HepG2 (cell line): ENCODE data around the gene TBXAS1. TPM values are rescaled to one million over a fixed set of nuclear protein-coding genes. Genes with fewer than 3 reads are reported as not detected.

Experiments
- ATAC-seq: fragments of 200-7000 bp; cut with Tn5 transposase; 3 replicates; pipeline ENCODE4 v1.9.1; 2020; ENCODE audit warnings: mild to moderate bottlenecking, moderate library complexity
- BruUV-seq: library from RNA; stranded (reverse); fragments of 400-500 nt; replicated peaks from 2 replicates; lab custom pipeline; 2021; lab: Mats Ljungman, UMichigan
- CTCF ChIA-PET: fragments of 300-600 bp; formaldehyde crosslinking; extraction: SDS; loops from one replicate; lab custom pipeline; 2021; ENCODE audit warnings: low total read pairs, inconsistent platforms, low intra/inter-chr PET ratio; lab: Yijun Ruan, JAX
- POLR2A ChIA-PET: fragments of 350-600 bp; sonication (Branson Sonifier 250); formaldehyde crosslinking; loops from one replicate; lab custom pipeline; 2020; ENCODE audit warnings: antibody characterized with exemption, inconsistent platforms; lab: Yijun Ruan, JAX
- DNase-seq: peaks from one replicate; pipeline ENCODE4 v3.0.0-alpha.2; 2015; ENCODE audit warnings: low spot score
- FAIRE-seq: peaks from 3 replicates; lab custom pipeline; 2011; peaks lifted over from hg19 to GRCh38; lab: Jason Lieb, UNC
- H2AFZ ChIP-seq: one replicate; pipeline ENCODE4 v1.6.1; 2011; ENCODE audit warnings: low read length, inconsistent platforms
- H3K27ac ChIP-seq: fragments of 300-600 bp; 3 replicates; pipeline ENCODE4 v1.8.0; 2011; ENCODE audit warnings: mixed run types, mild to moderate bottlenecking, mixed read lengths, low read length, inconsistent platforms; ENCODE audit not compliant: insufficient read depth; ENCODE audit errors: extremely low read length
- H3K27me3 ChIP-seq, 2 experiments: fragments of 200-600 bp in 1 of 2; 2 replicates in 1 of 2; 3 replicates in 1 of 2; pipeline versions ENCODE4 v1.6.0 to v1.8.0; 2011; ENCODE audit warnings: low read length in 2 of 2, mild to moderate bottlenecking in 2 of 2, moderate library complexity in 2 of 2, inconsistent platforms in 1 of 2; ENCODE audit not compliant: insufficient read depth in 2 of 2, control insufficient read depth in 1 of 2
- H3K36me3 ChIP-seq, 2 experiments: fragments of 200-600 bp in 1 of 2; replicated peaks in 1 of 2; 2 replicates in 1 of 2; 3 replicates in 1 of 2; pipeline versions ENCODE4 v1.5.1 to v1.8.0; 2011; ENCODE audit warnings: low read length in 2 of 2, inconsistent platforms in 1 of 2; ENCODE audit not compliant: insufficient read depth in 2 of 2, control insufficient read depth in 1 of 2
- H3K4me1 ChIP-seq: 2 replicates; pipeline ENCODE4 v1.5.1; 2012; ENCODE audit warnings: low read length, inconsistent platforms; ENCODE audit not compliant: insufficient read depth
- H3K4me2 ChIP-seq: 2 replicates; pipeline ENCODE4 v1.6.0; 2011; ENCODE audit warnings: low read depth, low read length, inconsistent platforms
- H3K4me3 ChIP-seq, 3 experiments: fragments of 200-600 bp in 1 of 3; sonication (generic), shearing (Covaris generic) in 1 of 3; replicated peaks in 1 of 3; 2 replicates each; pipeline ENCODE4 v1.5.1; 2011 to 2016; ENCODE audit warnings: low read length in 3 of 3, inconsistent platforms in 2 of 3, low read depth in 2 of 3, mild to moderate bottlenecking in 2 of 3, control low read depth in 1 of 3, mixed read lengths in 1 of 3; ENCODE audit not compliant: insufficient read depth in 1 of 3
- H3K79me2 ChIP-seq: one replicate; pipeline ENCODE4 v1.6.1; 2011; ENCODE audit warnings: low read length, inconsistent platforms; ENCODE audit not compliant: insufficient read depth
- H3K9ac ChIP-seq: 2 replicates; pipeline ENCODE4 v1.6.0; 2011; ENCODE audit warnings: mild to moderate bottlenecking, low read depth, low read length, inconsistent platforms; ENCODE audit not compliant: insufficient read depth
- H3K9me3 ChIP-seq: 2 replicates; pipeline ENCODE4 v1.5.1; 2012; ENCODE audit warnings: mild to moderate bottlenecking, low read length
- H4K20me1 ChIP-seq: 2 replicates; pipeline ENCODE4 v1.6.0; 2011; ENCODE audit warnings: inconsistent platforms, mild to moderate bottlenecking, low read length, moderate library complexity; ENCODE audit not compliant: insufficient read depth
- ELF3 ChIP-seq: IDR thresholded peaks from 2 replicates; pipeline ENCODE4 v1.6.1; 2016; ENCODE audit warnings: missing genetic modification reagents, missing compliant biosample characterization
- NFE2L2 ChIP-seq: fragments of 150-350 bp; IDR thresholded peaks from 2 replicates; pipeline ENCODE4 v1.6.1; 2014; ENCODE audit warnings: low read length
- NR2F1 ChIP-seq, 2 experiments: fragments of 450-650 bp in 1 of 2; formaldehyde crosslinking in 1 of 2; IDR thresholded peaks; 2 replicates each; pipeline versions ENCODE4 v1.5.0 to v1.6.1; 2016 to 2020; ENCODE audit warnings: mild to moderate bottlenecking in 1 of 2, missing compliant biosample characterization in 1 of 2, missing genetic modification reagents in 1 of 2, moderate library complexity in 1 of 2
- STAT5B ChIP-seq: sonication (generic); formaldehyde crosslinking; IDR thresholded peaks from 2 replicates; pipeline ENCODE4 v1.4.0; 2020; ENCODE audit warnings: missing genetic modification reagents
- TEAD3 ChIP-seq: optimal IDR thresholded peaks from 2 replicates; pipeline ENCODE3; 2016; ENCODE audit warnings: borderline replicate concordance
- XRCC5 ChIP-seq: fragments of 200-400 bp; formaldehyde crosslinking; optimal IDR thresholded peaks from 2 replicates; pipeline ENCODE3; 2017; ENCODE audit warnings: mild to moderate bottlenecking, low read length
- ZNF232 ChIP-seq: sonication (generic); formaldehyde crosslinking; IDR thresholded peaks from 2 replicates; pipeline ENCODE4 v1.4.0; 2020; ENCODE audit warnings: missing genetic modification reagents, borderline replicate concordance
- ZNF674 ChIP-seq: sonication (generic); formaldehyde crosslinking; IDR thresholded peaks from 2 replicates; pipeline ENCODE4 v1.5.0; 2020; ENCODE audit warnings: low read depth, mild to moderate bottlenecking, missing genetic modification reagents
- WGBS: methylation state at CpG from one replicate; pipeline ENCODE4 v1.1.6; 2017; ENCODE audit warnings: low lambda C conversion rate; 5-methylcytosine and 5-hydroxymethylcytosine counted together
- in situ Hi-C: cut with HindIII; loops from 2 replicates; pipeline ENCODE4 v1.10.0; 2017; ENCODE audit warnings: low pct_unique_long_range_greater_than_20kb; ENCODE audit not compliant: extremely low pct_ligation_motif_present
- intact Hi-C: fragments of 100-400 bp; cut with micrococcal nuclease; formaldehyde crosslinking; loops from one replicate; pipeline ENCODE4 v1.10.0; 2022; ENCODE audit not compliant: unreplicated experiment
- polyA plus RNA-seq, 8 experiments: library from polyadenylated mRNA; depleted of rRNA in 3 of 8; stranded (reverse) in 7 of 8; unstranded in 1 of 8; fragments of >200 nt; fragmentation: Illumina TruSeq in 4 of 8; extraction: Trizol in 4 of 8; gene quantifications; 2 replicates each; pipeline versions ENCODE4 v1.2.1 to v1.2.3, GENCODE V29; 2011 to 2016; ENCODE audit warnings: low read depth in 4 of 8, missing spikeins in 1 of 8, mixed read lengths in 1 of 8; ENCODE audit not compliant: insufficient read depth in 1 of 8
- total RNA-seq, 5 experiments: library from RNA; depleted of rRNA; stranded (reverse); fragments of >200 nt; fragmentation: Illumina TruSeq; extraction: Trizol; gene quantifications; 2 replicates each; pipeline ENCODE4 v1.2.3, GENCODE V29; 2016; ENCODE audit warnings: low read depth in 1 of 5
- TF ChIP-seq, protein P1 (sequence below), 2 experiments: sonication (generic) in 1 of 2; formaldehyde crosslinking in 1 of 2; IDR thresholded peaks; 2 replicates each; pipeline versions ENCODE4 v1.5.1 to v1.6.1; 2011 to 2020; ENCODE audit warnings: borderline replicate concordance in 1 of 2, low read depth in 1 of 2, low read length in 1 of 2, mild to moderate bottlenecking in 1 of 2, missing genetic modification reagents in 1 of 2, moderate library complexity in 1 of 2
- TF ChIP-seq, protein P2 (sequence below): sonication (generic); formaldehyde crosslinking; IDR thresholded peaks from 2 replicates; pipeline ENCODE4 v1.5.1; 2020; ENCODE audit warnings: missing genetic modification reagents, mild to moderate bottlenecking, borderline replicate concordance
- TF ChIP-seq, protein P3 (sequence below): IDR thresholded peaks from 2 replicates; pipeline ENCODE4 v1.6.1; 2018; ENCODE audit warnings: missing genetic modification reagents, mild to moderate bottlenecking, missing compliant biosample characterization
- TF ChIP-seq, protein P4 (sequence below): sonication (generic); formaldehyde crosslinking; IDR thresholded peaks from 2 replicates; pipeline ENCODE4 v1.5.0; 2020; ENCODE audit warnings: mild to moderate bottlenecking, missing genetic modification reagents
- TF ChIP-seq, protein P5 (sequence below): sonication (generic); formaldehyde crosslinking; conservative IDR thresholded peaks from 2 replicates; pipeline ENCODE4 v1.4.0; 2020; ENCODE audit warnings: missing genetic modification reagents

Gene TBXAS1
- total and polyA plus RNA-seq, 2 of the 13 experiments (the other 11 are each of a cell fraction or from before 2014, with no cell fraction given) = 4.0 to 4.9 TPM

DNA sequence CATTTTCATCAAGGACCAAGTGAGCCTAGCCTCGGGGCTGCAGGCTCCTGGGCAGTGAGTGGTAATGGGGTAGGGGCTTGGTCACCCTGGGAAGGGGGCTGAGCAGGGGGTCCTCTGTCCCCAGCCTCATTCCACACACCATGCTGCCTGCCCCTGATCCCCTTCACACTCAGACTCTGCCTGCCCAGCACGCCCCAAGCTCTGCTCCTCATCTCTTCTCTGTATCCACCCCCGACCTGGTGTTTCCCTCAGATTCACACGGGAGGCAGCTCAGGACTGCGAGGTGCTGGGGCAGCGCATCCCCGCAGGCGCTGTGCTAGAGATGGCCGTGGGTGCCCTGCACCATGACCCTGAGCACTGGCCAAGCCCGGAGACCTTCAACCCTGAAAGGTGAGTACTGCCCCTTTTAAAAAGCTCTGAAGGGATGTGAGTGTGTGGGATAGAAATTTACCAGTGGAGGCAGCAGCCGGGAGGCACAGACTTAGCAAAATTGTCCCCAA is 186.5 kb downstream of the TBXAS1 start:
- H4K20me1 ChIP-seq = no peaks in the 10 kb centered on the region
- H3K27ac ChIP-seq = no peak overlapping the region
- no TSS peak for BruUV-seq
- peaks cover 38% of the 10 kb centered on the region for H3K4me1 ChIP-seq
- no peak for ATAC-seq
- H3K4me2 ChIP-seq = no peak overlapping the region
- CTCF ChIA-PET = no interaction called here
- TF ChIP-seq ELF3 (CRISPR knock-in tag) (no peak), NFE2L2 (no peak), XRCC5 (no peak), NR2F1 (CRISPR knock-in tag; IDR thresholded peaks at IDR 0.05) (no peak), ZNF674 (CRISPR knock-in tag) (no peak), TEAD3 (CRISPR knock-in tag) (no peak), ZNF232 (CRISPR knock-in tag) (no peak), STAT5B (no peak)
- TF ChIP-seq, protein P1, sequence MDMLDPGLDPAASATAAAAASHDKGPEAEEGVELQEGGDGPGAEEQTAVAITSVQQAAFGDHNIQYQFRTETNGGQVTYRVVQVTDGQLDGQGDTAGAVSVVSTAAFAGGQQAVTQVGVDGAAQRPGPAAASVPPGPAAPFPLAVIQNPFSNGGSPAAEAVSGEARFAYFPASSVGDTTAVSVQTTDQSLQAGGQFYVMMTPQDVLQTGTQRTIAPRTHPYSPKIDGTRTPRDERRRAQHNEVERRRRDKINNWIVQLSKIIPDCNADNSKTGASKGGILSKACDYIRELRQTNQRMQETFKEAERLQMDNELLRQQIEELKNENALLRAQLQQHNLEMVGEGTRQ (IDR thresholded peaks at IDR 0.05; ENCODE audit: low read depth, low read length) = no peak
- TF ChIP-seq, protein P1 (CRISPR knock-in tag; IDR thresholded peaks at IDR 0.05; ENCODE audit: borderline replicate concordance) = no peak
- TF ChIP-seq, protein P2, sequence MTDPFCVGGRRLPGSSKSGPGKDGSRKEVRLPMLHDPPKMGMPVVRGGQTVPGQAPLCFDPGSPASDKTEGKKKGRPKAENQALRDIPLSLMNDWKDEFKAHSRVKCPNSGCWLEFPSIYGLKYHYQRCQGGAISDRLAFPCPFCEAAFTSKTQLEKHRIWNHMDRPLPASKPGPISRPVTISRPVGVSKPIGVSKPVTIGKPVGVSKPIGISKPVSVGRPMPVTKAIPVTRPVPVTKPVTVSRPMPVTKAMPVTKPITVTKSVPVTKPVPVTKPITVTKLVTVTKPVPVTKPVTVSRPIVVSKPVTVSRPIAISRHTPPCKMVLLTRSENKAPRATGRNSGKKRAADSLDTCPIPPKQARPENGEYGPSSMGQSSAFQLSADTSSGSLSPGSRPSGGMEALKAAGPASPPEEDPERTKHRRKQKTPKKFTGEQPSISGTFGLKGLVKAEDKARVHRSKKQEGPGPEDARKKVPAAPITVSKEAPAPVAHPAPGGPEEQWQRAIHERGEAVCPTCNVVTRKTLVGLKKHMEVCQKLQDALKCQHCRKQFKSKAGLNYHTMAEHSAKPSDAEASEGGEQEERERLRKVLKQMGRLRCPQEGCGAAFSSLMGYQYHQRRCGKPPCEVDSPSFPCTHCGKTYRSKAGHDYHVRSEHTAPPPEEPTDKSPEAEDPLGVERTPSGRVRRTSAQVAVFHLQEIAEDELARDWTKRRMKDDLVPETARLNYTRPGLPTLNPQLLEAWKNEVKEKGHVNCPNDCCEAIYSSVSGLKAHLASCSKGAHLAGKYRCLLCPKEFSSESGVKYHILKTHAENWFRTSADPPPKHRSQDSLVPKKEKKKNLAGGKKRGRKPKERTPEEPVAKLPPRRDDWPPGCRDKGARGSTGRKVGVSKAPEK (CRISPR knock-in tag) = no peak
- TF ChIP-seq, protein P3, sequence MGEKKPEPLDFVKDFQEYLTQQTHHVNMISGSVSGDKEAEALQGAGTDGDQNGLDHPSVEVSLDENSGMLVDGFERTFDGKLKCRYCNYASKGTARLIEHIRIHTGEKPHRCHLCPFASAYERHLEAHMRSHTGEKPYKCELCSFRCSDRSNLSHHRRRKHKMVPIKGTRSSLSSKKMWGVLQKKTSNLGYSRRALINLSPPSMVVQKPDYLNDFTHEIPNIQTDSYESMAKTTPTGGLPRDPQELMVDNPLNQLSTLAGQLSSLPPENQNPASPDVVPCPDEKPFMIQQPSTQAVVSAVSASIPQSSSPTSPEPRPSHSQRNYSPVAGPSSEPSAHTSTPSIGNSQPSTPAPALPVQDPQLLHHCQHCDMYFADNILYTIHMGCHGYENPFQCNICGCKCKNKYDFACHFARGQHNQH (CRISPR knock-in tag) = no peak
- TF ChIP-seq, protein P4, sequence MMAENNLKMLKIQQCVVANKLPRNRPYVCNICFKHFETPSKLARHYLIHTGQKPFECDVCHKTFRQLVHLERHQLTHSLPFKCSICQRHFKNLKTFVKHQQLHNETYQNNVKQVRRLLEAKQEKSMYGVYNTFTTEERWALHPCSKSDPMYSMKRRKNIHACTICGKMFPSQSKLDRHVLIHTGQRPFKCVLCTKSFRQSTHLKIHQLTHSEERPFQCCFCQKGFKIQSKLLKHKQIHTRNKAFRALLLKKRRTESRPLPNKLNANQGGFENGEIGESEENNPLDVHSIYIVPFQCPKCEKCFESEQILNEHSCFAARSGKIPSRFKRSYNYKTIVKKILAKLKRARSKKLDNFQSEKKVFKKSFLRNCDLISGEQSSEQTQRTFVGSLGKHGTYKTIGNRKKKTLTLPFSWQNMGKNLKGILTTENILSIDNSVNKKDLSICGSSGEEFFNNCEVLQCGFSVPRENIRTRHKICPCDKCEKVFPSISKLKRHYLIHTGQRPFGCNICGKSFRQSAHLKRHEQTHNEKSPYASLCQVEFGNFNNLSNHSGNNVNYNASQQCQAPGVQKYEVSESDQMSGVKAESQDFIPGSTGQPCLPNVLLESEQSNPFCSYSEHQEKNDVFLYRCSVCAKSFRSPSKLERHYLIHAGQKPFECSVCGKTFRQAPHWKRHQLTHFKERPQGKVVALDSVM (CRISPR knock-in tag) = no peak
- TF ChIP-seq, protein P5, sequence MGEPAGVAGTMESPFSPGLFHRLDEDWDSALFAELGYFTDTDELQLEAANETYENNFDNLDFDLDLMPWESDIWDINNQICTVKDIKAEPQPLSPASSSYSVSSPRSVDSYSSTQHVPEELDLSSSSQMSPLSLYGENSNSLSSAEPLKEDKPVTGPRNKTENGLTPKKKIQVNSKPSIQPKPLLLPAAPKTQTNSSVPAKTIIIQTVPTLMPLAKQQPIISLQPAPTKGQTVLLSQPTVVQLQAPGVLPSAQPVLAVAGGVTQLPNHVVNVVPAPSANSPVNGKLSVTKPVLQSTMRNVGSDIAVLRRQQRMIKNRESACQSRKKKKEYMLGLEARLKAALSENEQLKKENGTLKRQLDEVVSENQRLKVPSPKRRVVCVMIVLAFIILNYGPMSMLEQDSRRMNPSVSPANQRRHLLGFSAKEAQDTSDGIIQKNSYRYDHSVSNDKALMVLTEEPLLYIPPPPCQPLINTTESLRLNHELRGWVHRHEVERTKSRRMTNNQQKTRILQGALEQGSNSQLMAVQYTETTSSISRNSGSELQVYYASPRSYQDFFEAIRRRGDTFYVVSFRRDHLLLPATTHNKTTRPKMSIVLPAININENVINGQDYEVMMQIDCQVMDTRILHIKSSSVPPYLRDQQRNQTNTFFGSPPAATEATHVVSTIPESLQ (CRISPR knock-in tag) = no peak
- TF ChIP-seq, all 625 proteins: peak for 0
- DNase-seq = no peak
- Histone ChIP-seq H3K27me3 (peaks cover 5 to 66% of the 10 kb centered on the region in 2 experiments), H2AFZ (no peak overlapping the region), H3K4me3 (no peak overlapping the region), H3K9ac (no peak overlapping the region), H3K9me3 (no peaks in the 10 kb centered on the region), H3K79me2 (no peaks in the 10 kb centered on the region), H3K36me3 (no peaks in the 10 kb centered on the region)
- no peak for FAIRE-seq
- WGBS = 46% methylated on average over 10 of the region's 11 CpGs
- in situ Hi-C loops = no loop called here
- intact Hi-C loops = no loop called here
- POLR2A ChIA-PET = no interaction called here
